GM13977 (cell line): Measurements from ENCODE around the gene P2RY12.

Source experiments
- DNase-seq: peaks from one replicate; pipeline ENCODE4 v3.0.0; 2012; ENCODE audit warnings: low spot score
- in situ Hi-C: fragments of 300-500 bp; cut with MboI; formaldehyde crosslinking; loops from one replicate; pipeline ENCODE4 v1.12.0; 2022; ENCODE audit warnings: low sequenced_read_pairs, low pct_unique_long_range_greater_than_20kb, mixed read lengths, inconsistent platforms; ENCODE audit not compliant: unreplicated experiment
- TF ChIP-seq, protein P1 (sequence below): IDR thresholded peaks from 2 replicates; pipeline ENCODE4 v1.5.1; 2012; ENCODE audit warnings: mild to moderate bottlenecking, control low read depth; ENCODE audit not compliant: insufficient read depth; ENCODE audit errors: extremely low read depth, missing control alignments

The P2RY12 gene

DNA sequence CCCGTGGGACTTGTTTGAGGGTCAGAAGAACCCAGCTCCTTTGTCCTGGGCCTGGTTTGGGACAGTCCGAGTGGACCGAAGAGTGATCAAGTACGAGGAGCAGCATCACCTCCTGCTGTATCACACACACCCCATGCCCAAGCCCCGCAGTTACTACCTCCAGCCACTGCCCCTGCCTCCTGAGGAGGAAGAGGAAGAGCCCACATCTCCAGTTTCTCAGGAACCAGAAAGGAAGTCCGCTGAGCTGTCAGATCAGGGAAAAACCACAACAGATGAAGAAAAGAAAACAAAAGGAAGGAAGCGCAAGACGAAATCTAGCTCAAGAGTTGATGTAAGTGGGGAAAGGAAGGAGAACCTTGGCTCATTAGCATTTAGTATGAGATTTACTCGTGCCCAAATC is 3.3 kb upstream of the P2RY12 start:
- DNase-seq: no peak
- in situ Hi-C loops: no loop called here
- TF ChIP-seq, protein P1, sequence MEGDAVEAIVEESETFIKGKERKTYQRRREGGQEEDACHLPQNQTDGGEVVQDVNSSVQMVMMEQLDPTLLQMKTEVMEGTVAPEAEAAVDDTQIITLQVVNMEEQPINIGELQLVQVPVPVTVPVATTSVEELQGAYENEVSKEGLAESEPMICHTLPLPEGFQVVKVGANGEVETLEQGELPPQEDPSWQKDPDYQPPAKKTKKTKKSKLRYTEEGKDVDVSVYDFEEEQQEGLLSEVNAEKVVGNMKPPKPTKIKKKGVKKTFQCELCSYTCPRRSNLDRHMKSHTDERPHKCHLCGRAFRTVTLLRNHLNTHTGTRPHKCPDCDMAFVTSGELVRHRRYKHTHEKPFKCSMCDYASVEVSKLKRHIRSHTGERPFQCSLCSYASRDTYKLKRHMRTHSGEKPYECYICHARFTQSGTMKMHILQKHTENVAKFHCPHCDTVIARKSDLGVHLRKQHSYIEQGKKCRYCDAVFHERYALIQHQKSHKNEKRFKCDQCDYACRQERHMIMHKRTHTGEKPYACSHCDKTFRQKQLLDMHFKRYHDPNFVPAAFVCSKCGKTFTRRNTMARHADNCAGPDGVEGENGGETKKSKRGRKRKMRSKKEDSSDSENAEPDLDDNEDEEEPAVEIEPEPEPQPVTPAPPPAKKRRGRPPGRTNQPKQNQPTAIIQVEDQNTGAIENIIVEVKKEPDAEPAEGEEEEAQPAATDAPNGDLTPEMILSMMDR: no peak

DNA sequence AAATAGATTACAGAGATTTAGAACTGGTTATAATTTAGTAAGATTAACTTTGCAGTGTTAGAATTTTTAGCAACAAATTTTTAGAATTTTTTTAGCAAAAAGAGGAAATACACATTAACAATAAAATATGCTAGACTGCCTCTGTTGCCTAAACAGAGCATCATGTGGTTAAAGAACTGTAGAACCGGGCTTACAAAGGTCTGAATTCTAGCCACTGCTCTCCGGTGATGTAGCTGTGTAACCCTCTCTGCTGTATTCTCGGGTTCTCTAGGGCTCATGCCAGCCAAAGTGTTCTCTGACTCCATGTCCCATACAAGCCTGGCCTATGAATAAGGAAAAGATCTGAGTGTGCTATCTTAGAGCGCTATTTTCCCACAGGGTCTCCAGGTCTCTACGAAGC is 2.9 kb upstream of the P2RY12 start:
- no peak for DNase-seq
- in situ Hi-C loops: no loop called here
- TF ChIP-seq, protein P1: no peak

DNA sequence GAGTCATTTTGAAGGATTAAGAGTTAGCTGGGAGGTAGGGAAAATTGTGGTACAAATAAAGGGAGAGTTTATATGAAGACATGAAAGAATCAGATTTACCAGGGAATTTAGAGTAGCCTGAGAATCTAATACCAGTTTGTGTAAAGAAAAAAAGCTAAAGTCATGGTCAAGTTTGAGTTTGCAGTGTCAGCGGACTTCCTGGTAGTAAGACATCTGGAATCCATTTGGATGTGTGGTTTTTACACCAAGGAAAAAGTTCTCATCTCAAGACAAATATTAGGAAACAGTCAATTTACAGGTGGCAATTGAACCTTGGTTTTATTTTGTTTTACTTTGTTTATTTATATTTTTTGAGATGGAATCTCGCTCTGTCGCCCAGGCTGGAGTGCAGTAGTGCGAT is 1.5 kb upstream of the P2RY12 start:
- TF ChIP-seq, protein P1: no peak
- no peak for DNase-seq
- in situ Hi-C loops: no loop called here

GRCh38 chr3:151383956-151384355 is 597 bp downstream of the P2RY12 start:
- no peak for DNase-seq
- TF ChIP-seq, protein P1: no peak
- in situ Hi-C loops: no loop called here

DNA sequence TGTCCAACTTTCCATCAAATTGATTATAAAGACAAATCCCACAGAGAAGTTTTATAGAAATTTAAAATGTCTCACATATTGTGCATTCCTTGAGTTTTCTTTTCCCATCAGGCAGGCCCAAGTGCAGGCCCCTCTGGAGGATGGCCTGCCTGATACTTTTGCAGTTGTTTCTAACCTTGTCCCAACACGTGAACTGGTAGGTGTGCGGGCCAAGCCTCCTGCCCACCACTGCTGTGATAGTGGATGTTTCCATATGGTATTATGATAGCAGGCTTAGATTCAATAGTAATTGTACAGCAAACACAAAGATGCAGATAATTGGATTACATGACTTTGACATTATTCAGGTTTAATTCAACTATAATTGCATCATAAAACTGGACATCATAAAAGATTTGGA is 1.4 kb downstream of the P2RY12 start:
- in situ Hi-C loops: no loop called here
- no peak for DNase-seq
- TF ChIP-seq, protein P1: no peak

DNA sequence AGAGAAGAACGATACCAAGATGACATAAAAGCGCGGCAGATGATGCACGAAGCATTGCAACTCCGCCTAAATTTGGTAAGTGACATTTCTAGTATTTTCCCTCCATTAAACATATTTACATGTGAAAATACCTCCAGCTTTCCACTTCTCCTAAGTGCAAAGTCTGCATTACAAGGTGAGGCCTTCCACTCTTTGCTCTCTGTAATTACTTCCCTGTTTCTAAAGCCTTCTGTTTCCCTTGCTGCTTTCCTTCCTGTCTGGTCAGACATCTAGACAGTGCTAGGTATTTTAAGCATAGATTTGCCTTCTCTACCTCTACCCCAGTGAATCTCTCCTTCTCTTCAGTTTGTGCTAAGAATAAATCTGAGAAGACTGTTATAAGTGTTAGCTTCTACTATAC is 1.9 kb downstream of the P2RY12 start:
- TF ChIP-seq, protein P1: no peak
- in situ Hi-C loops: no loop called here
- DNase-seq: no peak
